ENCODE data around the gene MAN2C1. TPM values are rescaled to one million over a fixed set of nuclear protein-coding genes. Genes with fewer than 3 reads are reported as not detected.
A peak's percentile ranks its signal among the peaks of the same experiment; 100 is the strongest.

MAN2C1 gene
- total RNA-seq, 1 experiment from 2014 or later = 148 TPM

GRCh38 chr15:75352186-75353080 lies 16.0 kb downstream of the MAN2C1 start:
- H3K36me3 Mint-ChIP-seq = no peaks in the 10 kb centered on the region
- no peak for DNase-seq (ENCODE audit: low spot score)
- peaks cover 5% of the 10 kb centered on the region for H3K4me1 Mint-ChIP-seq
- no peak for TF ChIP-seq ETV6 (CRISPR knock-in tag; IDR thresholded peaks at IDR 0.05)
- peak; percentile 28; the same call in 1 of the 2 replicates for TF ChIP-seq SMAD4 (CRISPR knock-in tag; IDR thresholded peaks at IDR 0.05)
- no peak for TF ChIP-seq ZNF423 (CRISPR knock-in tag; IDR thresholded peaks at IDR 0.05)
- no peak for TF ChIP-seq NR2C2 (CRISPR knock-in tag; IDR thresholded peaks at IDR 0.05)
- no peak for TF ChIP-seq ZNF121 (CRISPR knock-in tag; IDR thresholded peaks at IDR 0.05)
- TF ChIP-seq ZNF232 (CRISPR knock-in tag; IDR thresholded peaks at IDR 0.05) = no peak
- no peak for TF ChIP-seq ZNF263 (CRISPR knock-in tag; IDR thresholded peaks at IDR 0.05; ENCODE audit: low read depth)
- no peak for TF ChIP-seq TCF7 (CRISPR knock-in tag; IDR thresholded peaks at IDR 0.05; ENCODE audit: low read depth)
- no peak for TF ChIP-seq ESRRA (CRISPR knock-in tag; IDR thresholded peaks at IDR 0.05; ENCODE audit: borderline replicate concordance)
- H3K27ac Mint-ChIP-seq = no peak overlapping the region
- POLR2A ChIA-PET = no interaction called here
- H3K27me3 Mint-ChIP-seq (ENCODE audit: low read depth) = peaks cover 19% of the 10 kb centered on the region
- H3K9me3 Mint-ChIP-seq = no peaks in the 10 kb centered on the region
- H3K4me3 Mint-ChIP-seq = no peak overlapping the region
- no peak for ATAC-seq
- CTCF ChIA-PET = interaction anchor here (0.7 to 4.3 kb wide), 2 partner anchors 15 to 23 kb away, joined by 3 to 22 read pairs; partner anchors contain the start of gene MAN2C1

GRCh38 chr15:75350601-75351361 lies 17.6 kb downstream of the MAN2C1 start:
- CTCF ChIA-PET = interaction anchor here (0.5 to 1.0 kb wide), 2 partner anchors 18 to 769 kb away, joined by 3 to 5 read pairs; partner anchors contain the start of gene MAN2C1

DNA sequence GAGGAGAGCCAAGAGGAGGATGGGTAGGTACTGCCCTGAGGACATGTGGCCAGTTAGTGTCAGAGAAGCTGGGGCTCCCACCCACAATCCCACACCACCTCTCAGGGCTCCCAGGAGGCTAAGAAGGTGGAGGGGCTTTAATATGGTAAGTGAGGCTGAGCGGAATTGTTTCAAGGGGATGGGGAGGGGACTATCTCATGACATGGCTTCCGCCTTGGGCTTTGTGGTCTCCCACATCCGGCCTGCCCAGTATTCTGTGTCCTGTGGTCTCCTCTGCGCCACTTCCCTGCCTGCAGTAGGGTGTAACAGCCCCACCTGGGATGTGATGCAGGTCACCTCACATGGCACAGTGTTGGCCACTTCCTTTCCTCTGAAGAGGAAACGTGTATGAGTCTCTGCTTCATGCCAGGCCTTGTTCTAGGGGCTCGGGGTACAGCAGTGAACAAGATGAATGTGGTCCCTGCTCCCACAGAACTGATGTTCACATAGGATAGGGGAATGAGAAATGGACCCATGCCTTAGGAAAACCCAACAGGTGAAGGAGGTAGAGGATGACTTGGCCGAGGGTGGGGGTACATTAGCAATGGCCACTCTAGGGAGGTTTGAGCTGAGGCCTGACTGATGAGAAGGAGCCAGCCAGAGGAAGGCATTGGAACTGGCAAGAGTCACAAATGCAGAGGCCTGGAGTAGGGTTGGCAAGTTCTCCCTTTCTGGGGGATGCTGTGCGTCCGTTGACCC lies 18.4 kb downstream of the MAN2C1 start:
- ATAC-seq (no peak), DNase-seq (ENCODE audit: low spot score) (no peak)
- ChIA-PET CTCF (interaction anchor here (0.6 kb wide), 1 partner anchor 18 kb away, joined by 4 read pairs; no protein-coding TSS in a partner anchor), POLR2A (no interaction called here)
- Mint-ChIP-seq H3K27ac (no peak overlapping the region), H3K9me3 (no peaks in the 10 kb centered on the region), H3K27me3 (ENCODE audit: low read depth) (peaks cover 35% of the 10 kb centered on the region), H3K4me1 (peaks cover 9% of the 10 kb centered on the region), H3K36me3 (no peaks in the 10 kb centered on the region), H3K4me3 (no peak overlapping the region)
- TF ChIP-seq, protein P1, sequence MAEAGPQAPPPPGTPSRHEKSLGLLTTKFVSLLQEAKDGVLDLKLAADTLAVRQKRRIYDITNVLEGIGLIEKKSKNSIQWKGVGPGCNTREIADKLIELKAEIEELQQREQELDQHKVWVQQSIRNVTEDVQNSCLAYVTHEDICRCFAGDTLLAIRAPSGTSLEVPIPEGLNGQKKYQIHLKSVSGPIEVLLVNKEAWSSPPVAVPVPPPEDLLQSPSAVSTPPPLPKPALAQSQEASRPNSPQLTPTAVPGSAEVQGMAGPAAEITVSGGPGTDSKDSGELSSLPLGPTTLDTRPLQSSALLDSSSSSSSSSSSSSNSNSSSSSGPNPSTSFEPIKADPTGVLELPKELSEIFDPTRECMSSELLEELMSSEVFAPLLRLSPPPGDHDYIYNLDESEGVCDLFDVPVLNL (CRISPR knock-in tag; IDR thresholded peaks at IDR 0.05; ENCODE audit: borderline replicate concordance, low read depth) = no peak
- TF ChIP-seq ARID4B (CRISPR knock-in tag; IDR thresholded peaks at IDR 0.05; ENCODE audit: borderline replicate concordance) (no peak), TP53 (CRISPR knock-in tag; IDR thresholded peaks at IDR 0.05) (no peak)
- TF ChIP-seq, protein P2, sequence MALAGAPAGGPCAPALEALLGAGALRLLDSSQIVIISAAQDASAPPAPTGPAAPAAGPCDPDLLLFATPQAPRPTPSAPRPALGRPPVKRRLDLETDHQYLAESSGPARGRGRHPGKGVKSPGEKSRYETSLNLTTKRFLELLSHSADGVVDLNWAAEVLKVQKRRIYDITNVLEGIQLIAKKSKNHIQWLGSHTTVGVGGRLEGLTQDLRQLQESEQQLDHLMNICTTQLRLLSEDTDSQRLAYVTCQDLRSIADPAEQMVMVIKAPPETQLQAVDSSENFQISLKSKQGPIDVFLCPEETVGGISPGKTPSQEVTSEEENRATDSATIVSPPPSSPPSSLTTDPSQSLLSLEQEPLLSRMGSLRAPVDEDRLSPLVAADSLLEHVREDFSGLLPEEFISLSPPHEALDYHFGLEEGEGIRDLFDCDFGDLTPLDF (CRISPR knock-in tag; IDR thresholded peaks at IDR 0.05) = no peak

More at GRCh38 chr15:75350601-75351361, 17.6 kb downstream of the MAN2C1 start:
- H3K9me3 Mint-ChIP-seq = no peaks in the 10 kb centered on the region
- H3K4me3 Mint-ChIP-seq = no peak overlapping the region
- no peaks in the 10 kb centered on the region for H3K36me3 Mint-ChIP-seq
- TF ChIP-seq ZNF317 (CRISPR knock-in tag; IDR thresholded peaks at IDR 0.05; ENCODE audit: borderline replicate concordance, low read depth) (no peak), NFYB (CRISPR knock-in tag; conservative IDR thresholded peaks at IDR 0.05; ENCODE audit: low read depth) (no peak), ZNF121 (CRISPR knock-in tag; IDR thresholded peaks at IDR 0.05) (no peak), ATF6 (CRISPR knock-in tag; IDR thresholded peaks at IDR 0.05) (no peak), ATF3 (CRISPR knock-in tag; conservative IDR thresholded peaks at IDR 0.05) (no peak), ZNF423 (CRISPR knock-in tag; IDR thresholded peaks at IDR 0.05) (no peak), NR1H2 (CRISPR knock-in tag; IDR thresholded peaks at IDR 0.05) (no peak), ESRRA (CRISPR knock-in tag; IDR thresholded peaks at IDR 0.05; ENCODE audit: borderline replicate concordance) (no peak)
- no peak overlapping the region for H3K27ac Mint-ChIP-seq
- POLR2A ChIA-PET = interaction anchor here (0.7 kb wide), 1 partner anchor 21 kb away, joined by 3 read pairs; no protein-coding TSS in a partner anchor
- peaks cover 9% of the 10 kb centered on the region for H3K4me1 Mint-ChIP-seq
- peaks cover 30% of the 10 kb centered on the region for H3K27me3 Mint-ChIP-seq (ENCODE audit: low read depth)
- DNase-seq (ENCODE audit: low spot score) = no peak
- ATAC-seq = no peak
